ENCODE measurements around the gene PTPN9.

DNA sequence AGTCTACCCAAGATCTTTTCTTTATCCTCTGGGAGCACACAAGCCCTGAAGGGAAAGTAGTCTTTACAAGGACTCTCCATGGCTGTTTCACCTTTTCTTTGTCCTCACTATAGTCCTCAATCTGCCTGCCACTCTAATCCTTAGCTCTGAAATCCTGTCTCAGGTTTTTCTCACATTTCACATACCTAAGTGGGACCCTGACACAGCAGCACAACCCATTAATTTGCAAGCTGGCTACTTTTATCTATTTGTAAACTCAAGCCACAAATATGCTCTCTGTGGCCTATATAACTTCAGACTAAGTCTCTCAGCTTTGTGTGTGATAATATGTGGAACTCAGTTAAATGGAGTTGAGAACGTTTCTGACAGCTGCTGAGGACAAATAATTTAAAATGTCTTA is 147.4 kb downstream of the PTPN9 start:
- TF ChIP-seq ZNF24 (IDR thresholded peaks at IDR 0.05) (no peak), NBN (IDR thresholded peaks at IDR 0.05) (no peak), POLR2A (IDR thresholded peaks at IDR 0.05; ENCODE audit: low read depth, low read length) (no peak)
